CD4-positive, alpha-beta T cell (primary cell): Measurements from ENCODE around the gene NOS2. TPM values are rescaled to one million over a fixed set of nuclear protein-coding genes. Genes with fewer than 3 reads are reported as not detected.
"Not testable (repeated sequence)": the region's sequence is repeated elsewhere in the genome, so short reads cannot be mapped to it uniquely, and the experiment has no call there.

Experiments
- ATAC-seq: fragments of 200-7000 bp; cut with Tn5 transposase; one replicate; pipeline ENCODE4 v1.10.0; 2022; ENCODE audit warnings: mild to moderate bottlenecking; ENCODE audit not compliant: poor library complexity
- CTCF ChIA-PET: fragments of 350-600 bp; sonication (Branson Sonifier 250); formaldehyde crosslinking; loops from one replicate; lab custom pipeline; 2021; ENCODE audit warnings: antibody characterized with exemption, inconsistent platforms; lab: Charles Lee
- POLR2A ChIA-PET: fragments of 350-600 bp; sonication (Branson Sonifier 250); formaldehyde crosslinking; loops from one replicate; lab custom pipeline; 2021; ENCODE audit warnings: antibody characterized with exemption, inconsistent platforms; lab: Charles Lee
- DNase-seq, 14 experiments: peaks; one replicate each; pipeline ENCODE4 v3.0.0-alpha.2; 2013 to 2020; ENCODE audit warnings: mixed read lengths in 2 of 14
- H3K27ac ChIP-seq, 2 donors: one replicate each; pipeline versions ENCODE4 v1.5.1 to v1.7.0; 2013; ENCODE audit warnings: low read length in 2 of 2, low read depth in 1 of 2, mild to moderate bottlenecking in 1 of 2
- H3K27me3 ChIP-seq, 2 experiments: 1 replicate in 1 of 2; 2 replicates in 1 of 2; pipeline versions ENCODE4 v1.6.1 to v1.7.0; 2013; ENCODE audit warnings: low read length in 2 of 2, control low read depth in 1 of 2, mild to moderate bottlenecking in 1 of 2, moderate library complexity in 1 of 2; ENCODE audit not compliant: insufficient read depth in 2 of 2, control insufficient read depth in 1 of 2
- H3K36me3 ChIP-seq: one replicate; pipeline ENCODE4 v1.6.1; 2013; ENCODE audit warnings: low read length, control low read depth; ENCODE audit not compliant: insufficient read depth
- H3K4me1 ChIP-seq: one replicate; pipeline ENCODE4 v1.6.1; 2013; ENCODE audit warnings: low read length, control low read depth; ENCODE audit not compliant: insufficient read depth
- H3K4me3 ChIP-seq: one replicate; pipeline ENCODE4 v1.5.1; 2013; ENCODE audit warnings: mild to moderate bottlenecking, low read length, moderate library complexity
- H3K9me3 ChIP-seq, 2 experiments: 1 replicate in 1 of 2; 2 replicates in 1 of 2; pipeline versions ENCODE4 v1.6.1 to v1.7.0; 2013; ENCODE audit warnings: low read length in 2 of 2, mild to moderate bottlenecking in 2 of 2, control low read depth in 1 of 2, moderate library complexity in 1 of 2; ENCODE audit not compliant: control insufficient read depth in 1 of 2, insufficient read depth in 1 of 2
- H3K27ac Mint-ChIP-seq: one replicate; pipeline ENCODE4 v1.8.0; 2020; ENCODE audit warnings: mixed read lengths
- H3K27me3 Mint-ChIP-seq: one replicate; pipeline ENCODE4 v1.8.0; 2021; ENCODE audit warnings: mixed read lengths
- H3K36me3 Mint-ChIP-seq: one replicate; pipeline ENCODE4 v1.8.0; 2021; ENCODE audit warnings: low read depth, mixed read lengths
- H3K4me1 Mint-ChIP-seq: one replicate; pipeline ENCODE4 v1.8.0; 2021; ENCODE audit warnings: low read depth, mixed read lengths
- H3K4me3 Mint-ChIP-seq: one replicate; pipeline ENCODE4 v1.8.0; 2020; ENCODE audit warnings: mild to moderate bottlenecking, mixed read lengths
- H3K9me3 Mint-ChIP-seq: one replicate; pipeline ENCODE4 v1.8.0; 2020; ENCODE audit warnings: mixed read lengths
- CTCF ChIP-seq: fragments of 200-600 bp; IDR thresholded peaks from one replicate; pipeline ENCODE4 v1.8.0; 2022; ENCODE audit warnings: antibody characterized with exemption, mild to moderate bottlenecking
- intact Hi-C, 2 experiments: fragments of 100-400 bp; cut with DNase I in 1 of 2; cut with micrococcal nuclease in 1 of 2; formaldehyde crosslinking; loops; one replicate each; pipeline versions ENCODE4 v1.15.1 to v1.9.0; 2023 to 2025; cut with DNase I, micrococcal nuclease
- total RNA-seq, 174 experiments: library from RNA in 2 of 174; stranded (reverse) in 2 of 174; gene quantifications; one replicate each; pipeline ENCODE4 v1.2.3 and lab custom pipeline; 2021 to 2026

Gene NOS2
- total RNA-seq, 2 experiments from 2014 or later = 0.08 TPM; not detected in 1

DNA sequence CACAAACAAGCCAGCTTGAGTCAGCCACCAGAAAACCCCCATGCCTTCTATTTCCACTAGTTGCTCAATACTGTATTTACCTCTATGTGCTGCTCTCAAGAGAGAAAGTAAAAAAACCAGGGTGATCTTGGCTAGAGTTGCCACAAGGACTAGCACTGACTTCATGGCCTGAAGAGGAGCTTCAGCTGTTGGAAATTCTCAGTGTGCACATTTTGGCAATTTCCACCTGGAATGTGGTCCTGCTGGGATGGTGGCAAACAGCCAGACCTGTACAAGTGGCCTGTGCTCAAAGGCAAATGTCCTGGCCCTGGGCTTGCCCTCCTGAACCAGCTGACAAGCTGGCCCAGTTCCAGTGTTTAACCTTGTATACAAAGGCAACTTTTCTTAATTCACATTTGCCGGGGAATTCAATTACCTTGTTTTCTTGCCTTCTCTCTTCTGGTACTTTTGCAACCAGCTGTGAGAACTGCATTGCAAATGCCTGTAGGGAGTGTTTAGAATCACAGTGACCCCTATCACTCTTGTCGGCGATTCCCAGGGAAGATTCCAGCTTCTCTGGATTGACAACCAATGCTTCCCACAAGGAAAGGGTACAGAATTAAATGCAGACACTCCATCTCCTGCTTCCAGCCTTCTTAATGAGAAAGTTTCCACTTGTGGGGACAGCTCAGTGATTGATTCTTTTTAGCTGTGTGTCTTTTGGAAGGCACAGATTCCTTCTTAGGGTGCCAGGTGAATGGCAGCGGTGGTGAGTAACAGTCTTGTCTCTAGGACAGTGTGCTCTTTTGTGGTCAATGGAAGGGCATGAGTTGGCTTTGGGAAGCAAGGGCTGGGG lies 39.5 kb upstream of the NOS2 start:
- H3K4me1 Mint-ChIP-seq, H3K9me3 ChIP-seq, H3K27ac ChIP-seq, H3K27ac Mint-ChIP-seq, H3K4me3 ChIP-seq, H3K27me3 ChIP-seq, DNase-seq, H3K4me3 Mint-ChIP-seq, H3K9me3 Mint-ChIP-seq, ATAC-seq, H3K36me3 ChIP-seq, H3K27me3 Mint-ChIP-seq, CTCF ChIA-PET, H3K4me1 ChIP-seq, POLR2A ChIA-PET, intact Hi-C loops, H3K36me3 Mint-ChIP-seq: not testable (repeated sequence)

DNA sequence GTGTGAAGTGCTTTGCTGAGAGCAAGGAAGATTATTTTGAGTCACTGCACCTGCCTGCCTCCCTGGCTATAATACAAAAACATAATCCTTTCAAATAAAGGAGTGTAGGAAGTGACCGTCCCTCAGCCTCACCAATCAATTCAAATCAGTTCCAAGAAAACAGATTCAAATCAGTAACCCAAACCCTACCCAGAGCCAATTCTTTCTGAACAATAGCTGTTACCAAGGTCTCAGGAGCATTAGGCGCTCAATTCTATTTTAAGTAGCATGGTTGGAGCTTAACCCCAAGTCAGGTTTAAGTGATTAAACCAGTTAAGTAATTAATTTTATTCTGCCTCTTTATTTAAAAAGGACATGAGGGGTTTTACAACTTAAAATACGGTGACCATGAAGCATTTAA lies 38.3 kb upstream of the NOS2 start:
- not testable (repeated sequence) for H3K36me3 Mint-ChIP-seq, DNase-seq

GRCh38 chr17:27837769-27838168 lies 37.4 kb upstream of the NOS2 start:
- H3K4me3 Mint-ChIP-seq, H3K4me1 ChIP-seq, H3K4me3 ChIP-seq, POLR2A ChIA-PET, CTCF ChIA-PET, H3K9me3 Mint-ChIP-seq, H3K36me3 Mint-ChIP-seq, H3K9me3 ChIP-seq, ATAC-seq, H3K27me3 ChIP-seq, DNase-seq, H3K27me3 Mint-ChIP-seq, H3K27ac ChIP-seq, H3K4me1 Mint-ChIP-seq, H3K36me3 ChIP-seq, intact Hi-C loops, H3K27ac Mint-ChIP-seq: not testable (repeated sequence)

More for the DNA sequence above, 38.3 kb upstream of the NOS2 start:
- H3K9me3 Mint-ChIP-seq, H3K27ac ChIP-seq, CTCF ChIA-PET, ATAC-seq, H3K27me3 Mint-ChIP-seq, H3K4me3 ChIP-seq, H3K4me1 Mint-ChIP-seq, H3K9me3 ChIP-seq, H3K4me1 ChIP-seq, H3K27ac Mint-ChIP-seq, H3K4me3 Mint-ChIP-seq, intact Hi-C loops, H3K27me3 ChIP-seq, POLR2A ChIA-PET, H3K36me3 ChIP-seq: not testable (repeated sequence)

GRCh38 chr17:27836651-27837050 lies 36.3 kb upstream of the NOS2 start:
- ChIA-PET CTCF (interaction anchor here (1.2 kb wide), 1 partner anchor 32 kb away, joined by 3 read pairs; no protein-coding TSS in a partner anchor), POLR2A (no interaction called here)
- H3K27me3 Mint-ChIP-seq = no peaks in the 10 kb centered on the region
- no peak for TF ChIP-seq CTCF
- Histone ChIP-seq H3K27me3 (no peaks in the 10 kb centered on the region), H3K27ac (no peak overlapping the region), H3K36me3 (no peaks in the 10 kb centered on the region), H3K4me3 (no peak overlapping the region), H3K4me1 (no peaks in the 10 kb centered on the region), H3K9me3 (no peaks in the 10 kb centered on the region)
- H3K4me1 Mint-ChIP-seq = no peaks in the 10 kb centered on the region
- H3K27ac Mint-ChIP-seq = no peak overlapping the region
- intact Hi-C loops = no loop called here
- no peak overlapping the region for H3K4me3 Mint-ChIP-seq
- H3K36me3 Mint-ChIP-seq = no peaks in the 10 kb centered on the region
- ATAC-seq (no peak), DNase-seq (no peak)
- H3K9me3 Mint-ChIP-seq = no peaks in the 10 kb centered on the region
